Upper lobe of left lung (tissue), 6 donors: Measurements from ENCODE around the gene DOK5. TPM values are rescaled to one million over a fixed set of nuclear protein-coding genes. Genes with fewer than 3 reads are reported as not detected.

Experiments used
- ATAC-seq, 2 donors: fragments of 200-7000 bp; cut with Tn5 transposase; one replicate each; pipeline ENCODE4 v1.9.1; 2022; ENCODE audit warnings: mild to moderate bottlenecking in 2 of 2, moderate library complexity in 2 of 2; ENCODE audit not compliant: low FRiP score in 2 of 2
- DNase-seq, 2 donors: peaks; one replicate each; pipeline ENCODE4 v3.0.0-alpha.2; 2019 to 2020
- H3K27ac ChIP-seq, 4 donors: fragments of 200-600 bp; sonication (generic); one replicate each; pipeline ENCODE4 v1.5.1; 2016 to 2019
- H3K27me3 ChIP-seq, 4 donors: fragments of 200-600 bp; sonication (generic); one replicate each; pipeline ENCODE4 v1.5.1; 2017 to 2019
- H3K36me3 ChIP-seq, 4 donors: fragments of 200-600 bp; sonication (generic); one replicate each; pipeline ENCODE4 v1.5.1; 2016 to 2019
- H3K4me1 ChIP-seq, 4 donors: fragments of 200-600 bp; sonication (generic); one replicate each; pipeline ENCODE4 v1.5.1; 2018 to 2019
- H3K4me3 ChIP-seq, 4 donors: fragments of 200-600 bp; sonication (generic); one replicate each; pipeline ENCODE4 v1.5.1; 2017 to 2019; ENCODE audit warnings: mild to moderate bottlenecking in 2 of 4, moderate library complexity in 1 of 4
- H3K9me3 ChIP-seq, 4 donors: fragments of 200-600 bp; sonication (generic); one replicate each; pipeline ENCODE4 v1.5.1; 2018 to 2019
- EP300 ChIP-seq, 4 donors: sonication (generic); formaldehyde crosslinking; IDR thresholded peaks; one replicate each; pipeline ENCODE4 v1.5.1; 2017; ENCODE audit warnings: antibody characterized with exemption in 4 of 4, control low read depth in 2 of 4
- POLR2A ChIP-seq, 4 donors: fragments of 450-650 bp; IDR thresholded peaks; one replicate each; pipeline ENCODE4 v1.5.1; 2016 to 2017; ENCODE audit warnings: antibody characterized with exemption in 4 of 4, mild to moderate bottlenecking in 2 of 4
- POLR2AphosphoS5 ChIP-seq, 2 donors: sonication (generic); formaldehyde crosslinking; IDR thresholded peaks; one replicate each; pipeline ENCODE4 v1.5.1; 2017; ENCODE audit warnings: antibody characterized with exemption in 2 of 2
- WGBS, 2 donors: methylation state at CpG; one replicate each; pipeline ENCODE4 v1.1.5; 2017 to 2018; 5-methylcytosine and 5-hydroxymethylcytosine counted together
- total RNA-seq, 6 donors: library from RNA; depleted of rRNA in 4 of 6; stranded (reverse); fragments of >200 nt in 4 of 6; gene quantifications; one replicate each; pipeline versions ENCODE4 v1.1.0 to v1.2.1, GENCODE V29; 2016 to 2021
- TF ChIP-seq, protein P1 (sequence below), 6 experiments: fragments of 450-650 bp in 4 of 6; fragments of 200-600 bp in 2 of 6; sonication (generic) in 2 of 6; IDR thresholded peaks; one replicate each; pipeline ENCODE4 v1.5.1; 2016 to 2019; ENCODE audit warnings: antibody characterized with exemption in 6 of 6
- donor health status: DM: no; HTN: no; CAD: no; lungs with moderate emphysema.
- donor health status: DM: no; HTN: yes; CAD: no; lungs with severe emphysema.

DOK5 gene
- total RNA-seq, 6 donors from 2014 or later: 0.37 to 1.0 TPM; not detected in 4

DNA sequence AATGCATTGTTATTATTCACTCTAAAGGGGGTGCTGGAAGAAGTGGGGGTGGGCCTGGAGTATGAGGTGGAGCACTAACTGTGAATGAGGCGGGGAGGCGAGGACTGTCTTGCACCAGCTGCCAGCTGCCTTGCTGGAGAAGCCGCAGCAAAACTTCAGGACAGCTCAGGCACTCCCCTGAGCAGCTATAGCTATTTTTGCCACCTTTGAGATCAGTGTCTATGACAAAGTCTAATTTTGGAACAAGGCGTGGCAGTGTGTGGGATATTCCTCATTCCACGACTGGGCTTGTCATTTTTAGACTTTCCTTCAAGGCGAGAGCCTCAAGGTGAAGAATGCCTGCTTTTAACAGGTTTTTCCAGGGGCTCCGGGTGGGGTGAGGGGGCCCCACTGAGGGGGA is 143.8 kb downstream of the DOK5 start:
- Histone ChIP-seq H3K27ac (no peak overlapping the region), H3K27me3 (no peaks in the 10 kb centered on the region), H3K36me3 (no peaks in the 10 kb centered on the region), H3K9me3 (no peaks in the 10 kb centered on the region), H3K4me1 (no peaks in the 10 kb centered on the region), H3K4me3 (no peak overlapping the region)
- WGBS, 2 donors: 43 to 58% methylated on average over 7 of the region's 7 CpGs
- ATAC-seq (no peak), DNase-seq (peak in 1 of 2 donors; percentile 10)
- TF ChIP-seq POLR2A (IDR thresholded peaks at IDR 0.05) (no peak), EP300 (IDR thresholded peaks at IDR 0.05) (no peak), POLR2AphosphoS5 (IDR thresholded peaks at IDR 0.05) (no peak)

DNA sequence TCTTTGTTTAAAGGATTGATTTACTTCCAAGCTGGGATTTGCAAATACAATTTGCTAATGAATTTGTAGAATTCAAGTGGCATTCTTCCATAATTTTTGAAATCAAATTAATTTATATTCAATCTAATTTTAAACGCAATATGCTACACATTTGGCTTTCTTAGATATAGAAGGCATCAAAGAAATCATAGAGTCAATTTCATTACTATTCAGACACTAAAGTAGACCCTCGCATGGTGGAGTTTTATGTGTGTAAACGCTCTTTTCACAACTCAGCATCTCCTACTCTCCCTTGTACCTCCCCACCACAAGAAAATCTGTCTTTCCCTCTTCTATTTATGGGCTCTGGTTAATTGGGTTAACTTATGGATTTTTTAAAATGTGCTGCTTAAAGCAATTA is 144.3 kb downstream of the DOK5 start:
- Histone ChIP-seq H3K9me3 (no peaks in the 10 kb centered on the region), H3K27ac (no peak overlapping the region), H3K36me3 (no peaks in the 10 kb centered on the region), H3K4me1 (no peaks in the 10 kb centered on the region), H3K4me3 (no peak overlapping the region), H3K27me3 (no peaks in the 10 kb centered on the region)
- ATAC-seq: no peak
- WGBS, 2 donors: 90 to 93% methylated on average over 3 of the region's 3 CpGs
- no peak for DNase-seq
- TF ChIP-seq POLR2A (IDR thresholded peaks at IDR 0.05) (no peak), EP300 (IDR thresholded peaks at IDR 0.05) (no peak), POLR2AphosphoS5 (IDR thresholded peaks at IDR 0.05) (no peak)
- TF ChIP-seq, protein P1, sequence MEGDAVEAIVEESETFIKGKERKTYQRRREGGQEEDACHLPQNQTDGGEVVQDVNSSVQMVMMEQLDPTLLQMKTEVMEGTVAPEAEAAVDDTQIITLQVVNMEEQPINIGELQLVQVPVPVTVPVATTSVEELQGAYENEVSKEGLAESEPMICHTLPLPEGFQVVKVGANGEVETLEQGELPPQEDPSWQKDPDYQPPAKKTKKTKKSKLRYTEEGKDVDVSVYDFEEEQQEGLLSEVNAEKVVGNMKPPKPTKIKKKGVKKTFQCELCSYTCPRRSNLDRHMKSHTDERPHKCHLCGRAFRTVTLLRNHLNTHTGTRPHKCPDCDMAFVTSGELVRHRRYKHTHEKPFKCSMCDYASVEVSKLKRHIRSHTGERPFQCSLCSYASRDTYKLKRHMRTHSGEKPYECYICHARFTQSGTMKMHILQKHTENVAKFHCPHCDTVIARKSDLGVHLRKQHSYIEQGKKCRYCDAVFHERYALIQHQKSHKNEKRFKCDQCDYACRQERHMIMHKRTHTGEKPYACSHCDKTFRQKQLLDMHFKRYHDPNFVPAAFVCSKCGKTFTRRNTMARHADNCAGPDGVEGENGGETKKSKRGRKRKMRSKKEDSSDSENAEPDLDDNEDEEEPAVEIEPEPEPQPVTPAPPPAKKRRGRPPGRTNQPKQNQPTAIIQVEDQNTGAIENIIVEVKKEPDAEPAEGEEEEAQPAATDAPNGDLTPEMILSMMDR (IDR thresholded peaks at IDR 0.05): no peak

GRCh38 chr20:54620611-54621010 is 145.2 kb downstream of the DOK5 start:
- H3K9me3 ChIP-seq: no peaks in the 10 kb centered on the region
- no peak overlapping the region for H3K4me3 ChIP-seq
- DNase-seq (no peak), ATAC-seq (no peak)
- H3K27ac ChIP-seq: no peak overlapping the region
- no peaks in the 10 kb centered on the region for H3K36me3 ChIP-seq
- WGBS, 2 donors: 68 to 79% methylated on average over 5 of the region's 5 CpGs
- no peak for TF ChIP-seq EP300 (IDR thresholded peaks at IDR 0.05)
- TF ChIP-seq, protein P1 (IDR thresholded peaks at IDR 0.05): no peak
- no peak for TF ChIP-seq POLR2A (IDR thresholded peaks at IDR 0.05)
- no peak for TF ChIP-seq POLR2AphosphoS5 (IDR thresholded peaks at IDR 0.05)
- H3K4me1 ChIP-seq: no peaks in the 10 kb centered on the region
- H3K27me3 ChIP-seq: no peaks in the 10 kb centered on the region

- no peaks in the 10 kb centered on the region for H3K36me3 ChIP-seq
- no peak for DNase-seq
- no peak for TF ChIP-seq POLR2A (IDR thresholded peaks at IDR 0.05)
- TF ChIP-seq EP300 (IDR thresholded peaks at IDR 0.05): no peak
- TF ChIP-seq, protein P1 (IDR thresholded peaks at IDR 0.05): no peak
- no peak for TF ChIP-seq POLR2AphosphoS5 (IDR thresholded peaks at IDR 0.05)
- 75 to 77% methylated on average over 20 of the region's 20 CpGs for WGBS, 2 donors
- H3K9me3 ChIP-seq: no peaks in the 10 kb centered on the region
- peak in 1 of 2 donors; percentile 26 for ATAC-seq
- no peaks in the 10 kb centered on the region for H3K27me3 ChIP-seq
- H3K4me3 ChIP-seq: no peak overlapping the region
- no peak overlapping the region for H3K27ac ChIP-seq
- H3K4me1 ChIP-seq: no peaks in the 10 kb centered on the region
Observed at GRCh38 chr20:54622333-54623295, 147.2 kb downstream of the DOK5 start.

DNA sequence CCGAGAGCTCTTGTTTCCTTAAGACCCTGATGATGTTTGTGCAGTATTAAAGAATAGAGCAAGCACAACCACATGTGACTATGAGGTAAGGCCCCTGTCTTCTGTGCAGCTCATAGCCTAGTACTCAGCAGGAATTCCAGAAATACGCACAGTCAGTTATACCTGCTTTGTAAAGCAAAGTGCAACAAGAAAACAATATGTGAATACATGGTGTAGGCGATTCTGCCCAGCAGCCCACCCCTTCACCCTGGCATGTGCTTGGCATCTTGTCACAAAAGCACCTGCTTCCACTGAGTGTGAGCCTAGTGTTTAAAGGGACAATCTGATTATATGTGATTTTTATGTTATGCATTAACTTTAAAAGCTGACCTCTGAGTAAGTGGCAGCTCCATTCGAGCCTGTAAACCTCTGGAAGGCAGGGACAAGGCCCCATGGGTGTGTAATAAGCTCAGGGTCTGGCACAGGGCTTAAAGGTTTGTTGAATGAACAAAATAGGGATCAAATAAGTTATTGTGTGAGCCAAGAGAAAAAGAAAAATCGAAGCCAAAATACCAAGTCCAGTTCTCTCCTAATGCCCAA is 148.7 kb downstream of the DOK5 start:
- no peaks in the 10 kb centered on the region for H3K9me3 ChIP-seq
- no peak overlapping the region for H3K27ac ChIP-seq
- ATAC-seq (no peak), DNase-seq (no peak)
- 67 to 70% methylated on average over 5 of the region's 5 CpGs for WGBS, 2 donors
- TF ChIP-seq, protein P1 (IDR thresholded peaks at IDR 0.05): no peak
- TF ChIP-seq POLR2A (IDR thresholded peaks at IDR 0.05) (no peak), POLR2AphosphoS5 (IDR thresholded peaks at IDR 0.05) (no peak), EP300 (IDR thresholded peaks at IDR 0.05) (no peak)
- H3K4me3 ChIP-seq: no peak overlapping the region
- H3K4me1 ChIP-seq: no peaks in the 10 kb centered on the region
- no peaks in the 10 kb centered on the region for H3K27me3 ChIP-seq
- H3K36me3 ChIP-seq: no peaks in the 10 kb centered on the region
